T-cell (primary cell): ENCODE measurements around the gene PAX5. TPM values are rescaled to one million over a fixed set of nuclear protein-coding genes. Genes with fewer than 3 reads are reported as not detected.

ENCODE experiments used
- ATAC-seq, 4 experiments: fragments of 200-7000 bp in 3 of 4; fragments of 150-1000 bp in 1 of 4; cut with Tn5 transposase; replicated peaks in 1 of 4; 1 replicate in 3 of 4; 2 replicates in 1 of 4; pipeline ENCODE4 v1.10.0; 2021; ENCODE audit warnings: moderate library complexity in 3 of 4, mild to moderate bottlenecking in 2 of 4, moderate number of reproducible peaks in 1 of 4
- CTCF ChIA-PET, 2 donors: fragments of 300-600 bp; sonication (Branson Sonifier 250); formaldehyde crosslinking; loops; one replicate each; lab custom pipeline; 2022; ENCODE audit warnings: antibody characterized with exemption in 2 of 2; lab: Charles Lee
- POLR2A ChIA-PET, 2 donors: fragments of 300-600 bp; sonication (Branson Sonifier 250); formaldehyde crosslinking; loops; one replicate each; lab custom pipeline; 2022; ENCODE audit warnings: antibody characterized with exemption in 2 of 2; lab: Charles Lee
- DNase-seq, 35 experiments: peaks; one replicate each; pipeline versions ENCODE4 v3.0.0 to v3.0.0-alpha.2; 2013 to 2023
- H3K27ac ChIP-seq: one replicate; pipeline ENCODE4 v1.5.1; 2013; ENCODE audit warnings: low read length
- H3K27me3 ChIP-seq, 2 experiments: replicated peaks in 1 of 2; 1 replicate in 1 of 2; 2 replicates in 1 of 2; pipeline versions ENCODE4 v1.6.1 to v1.7.0; 2013; ENCODE audit warnings: low read length in 1 of 2, mixed read lengths in 1 of 2; ENCODE audit not compliant: control insufficient read depth in 2 of 2, insufficient read depth in 2 of 2; ENCODE audit errors: extremely low read depth in 1 of 2
- H3K36me3 ChIP-seq, 2 donors: 1 replicate in 1 of 2; 2 replicates in 1 of 2; pipeline versions ENCODE4 v1.6.1 to v1.7.0; 2013; ENCODE audit warnings: low read length in 1 of 2; ENCODE audit not compliant: control insufficient read depth in 2 of 2, insufficient read depth in 1 of 2; ENCODE audit errors: extremely low read depth in 1 of 2
- H3K4me1 ChIP-seq, 2 experiments: 1 replicate in 1 of 2; 2 replicates in 1 of 2; pipeline versions ENCODE4 v1.6.1 to v1.7.0; 2013; ENCODE audit warnings: low read length in 2 of 2, mixed read lengths in 1 of 2; ENCODE audit not compliant: insufficient read depth in 2 of 2, control insufficient read depth in 1 of 2; ENCODE audit errors: extremely low read depth in 1 of 2
- H3K4me3 ChIP-seq, 2 donors: 1 replicate in 1 of 2; 2 replicates in 1 of 2; pipeline versions ENCODE4 v1.5.1 to v1.7.0; 2013; ENCODE audit warnings: mild to moderate bottlenecking in 2 of 2, low read length in 1 of 2, moderate library complexity in 1 of 2; ENCODE audit not compliant: control insufficient read depth in 1 of 2; ENCODE audit errors: extremely low read depth in 1 of 2
- H3K9me3 ChIP-seq: 2 replicates; pipeline ENCODE4 v1.7.0; 2013
- H3K27ac Mint-ChIP-seq, 2 donors: one replicate each; pipeline ENCODE4 v1.8.0; 2020 to 2021; ENCODE audit warnings: mild to moderate bottlenecking in 2 of 2, mixed read lengths in 2 of 2
- H3K27me3 Mint-ChIP-seq, 2 donors: one replicate each; pipeline ENCODE4 v1.8.0; 2021 to 2022; ENCODE audit warnings: mixed read lengths in 2 of 2
- H3K36me3 Mint-ChIP-seq: one replicate; pipeline ENCODE4 v1.8.0; 2021; ENCODE audit warnings: mixed read lengths
- H3K4me1 Mint-ChIP-seq, 3 donors: one replicate each; pipeline ENCODE4 v1.8.0; 2020 to 2022; ENCODE audit warnings: mixed read lengths in 3 of 3, mild to moderate bottlenecking in 1 of 3
- H3K4me3 Mint-ChIP-seq, 3 donors: one replicate each; pipeline ENCODE4 v1.8.0; 2020 to 2022; ENCODE audit warnings: mild to moderate bottlenecking in 3 of 3, mixed read lengths in 3 of 3, moderate library complexity in 3 of 3
- H3K9me3 Mint-ChIP-seq, 3 donors: one replicate each; pipeline ENCODE4 v1.8.0; 2020 to 2022; ENCODE audit warnings: mixed read lengths in 3 of 3
- WGBS: methylation state at CpG from one replicate; pipeline ENCODE4 v1.1.5; 2013; ENCODE audit warnings: missing lambda C conversion rate; ENCODE audit not compliant: insufficient coverage; 5-methylcytosine and 5-hydroxymethylcytosine counted together
- total RNA-seq, 35 experiments: library from RNA in 6 of 35; stranded (reverse) in 6 of 35; fragments of 120-200 nt in 1 of 35; gene quantifications; one replicate each; pipeline versions ENCODE4 v1.2.1 to v1.2.4 and lab custom pipeline; 2013 to 2026

Gene PAX5
- total RNA-seq, 5 donors from 2014 or later (not counting 1 experiment from before 2014, with no cell fraction given): 1.7 to 12.4 (median 4.4) TPM

DNA sequence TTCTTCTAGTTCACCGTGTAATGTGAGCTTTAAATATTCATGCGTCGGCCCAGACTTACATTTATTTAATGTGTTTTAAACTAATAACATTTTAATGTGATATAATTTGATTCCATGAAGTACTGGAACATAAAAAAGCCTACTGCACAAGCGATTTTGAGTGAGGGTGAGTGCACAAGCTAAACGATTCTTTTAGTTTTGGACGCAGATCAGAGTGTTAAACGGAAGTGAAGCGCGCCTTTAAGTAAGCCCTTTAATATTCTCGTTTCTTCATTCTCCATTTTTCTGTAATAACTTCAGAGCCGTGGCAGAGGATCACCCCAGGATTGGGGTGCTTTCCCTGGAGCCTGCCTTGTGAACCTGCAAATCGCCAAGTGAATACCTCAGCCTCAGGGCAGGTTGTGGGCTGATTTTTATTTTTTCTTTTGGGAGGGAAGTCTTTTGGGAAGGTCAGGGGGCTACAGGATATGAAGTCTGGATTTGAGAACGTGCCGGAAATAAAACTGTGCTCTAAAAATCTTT, 4.9 kb upstream of the PAX5 start:
- no peaks in the 10 kb centered on the region for H3K9me3 Mint-ChIP-seq
- DNase-seq (no peak), ATAC-seq (no peak)
- CTCF ChIA-PET: interaction anchor here in 1 of 2 donors (0.5 kb wide), 1 partner anchor 42 kb away, joined by 3 read pairs; no protein-coding TSS in a partner anchor
- peaks cover 32 to 38% (median 33%) of the 10 kb centered on the region in 3 donors for H3K4me1 Mint-ChIP-seq
- Histone ChIP-seq H3K4me1 (peaks cover 12 to 43% of the 10 kb centered on the region in 2 experiments), H3K27me3 (peaks cover 14 to 75% of the 10 kb centered on the region in 2 experiments), H3K36me3 (no peaks in the 10 kb centered on the region), H3K27ac (no peak overlapping the region), H3K9me3 (no peaks in the 10 kb centered on the region), H3K4me3 (no peak overlapping the region)
- H3K4me3 Mint-ChIP-seq: peak overlapping the region in 1 of 3 donors; percentile 9
- H3K27ac Mint-ChIP-seq: no peak overlapping the region
- no peaks in the 10 kb centered on the region for H3K36me3 Mint-ChIP-seq
- POLR2A ChIA-PET: no interaction called here
- WGBS: 56% methylated on average over 6 of the region's 14 CpGs
- H3K27me3 Mint-ChIP-seq: peaks cover 71 to 82% of the 10 kb centered on the region in 2 donors

DNA sequence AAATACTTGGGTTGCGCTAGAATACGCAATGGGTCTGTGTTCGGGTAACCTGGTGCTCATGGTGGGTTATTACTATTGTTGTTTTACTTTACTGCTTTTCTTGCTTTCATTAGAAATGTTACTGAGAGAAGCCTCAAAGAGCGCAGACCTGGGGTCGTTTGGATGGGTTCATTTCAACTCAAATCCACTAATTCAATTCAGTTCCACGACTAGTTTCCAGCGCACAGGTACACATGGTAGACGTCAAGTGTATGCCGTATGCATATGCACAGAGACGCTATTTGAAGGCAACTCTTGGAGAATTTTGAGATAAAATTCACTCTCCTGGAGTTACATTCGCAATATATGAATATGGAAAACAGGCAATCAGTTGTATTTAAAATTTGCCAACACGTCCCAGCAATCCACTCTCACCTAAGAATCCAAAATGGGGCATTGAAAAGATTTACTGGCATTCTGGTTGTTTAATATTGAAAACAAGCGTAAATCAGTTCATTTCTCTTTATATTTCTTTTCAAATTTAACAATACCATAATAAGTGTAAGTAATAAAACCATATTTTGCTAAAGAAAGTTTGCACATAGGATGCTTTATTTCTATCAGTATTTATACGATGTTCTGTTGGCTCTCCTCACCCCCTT, 4.4 kb upstream of the PAX5 start:
- DNase-seq (no peak), ATAC-seq (no peak)
- H3K36me3 Mint-ChIP-seq: no peaks in the 10 kb centered on the region
- H3K4me3 ChIP-seq: peak overlapping the region in 1 of 2 donors; percentile 89
- peak overlapping the region in 1 of 2 donors; percentile 60 for H3K27ac Mint-ChIP-seq
- WGBS: 17% methylated on average over 2 of the region's 14 CpGs
- CTCF ChIA-PET: interaction anchor here in 1 of 2 donors (0.5 kb wide), 1 partner anchor 43 kb away, joined by 3 read pairs; no protein-coding TSS in a partner anchor
- H3K27me3 Mint-ChIP-seq: peaks cover 69 to 82% of the 10 kb centered on the region in 2 donors
- POLR2A ChIA-PET: no interaction called here
- H3K27ac ChIP-seq: no peak overlapping the region
- peak overlapping the region; percentile 58 to 86 (median 77) for H3K4me3 Mint-ChIP-seq
- H3K27me3 ChIP-seq: peaks cover 14 to 79% of the 10 kb centered on the region in 2 experiments
- H3K9me3 ChIP-seq: no peaks in the 10 kb centered on the region
- H3K36me3 ChIP-seq: no peaks in the 10 kb centered on the region
- H3K9me3 Mint-ChIP-seq: no peaks in the 10 kb centered on the region
- H3K4me1 ChIP-seq: peaks cover 12 to 48% of the 10 kb centered on the region in 2 experiments
- peaks cover 33 to 42% (median 36%) of the 10 kb centered on the region in 3 donors for H3K4me1 Mint-ChIP-seq

DNA sequence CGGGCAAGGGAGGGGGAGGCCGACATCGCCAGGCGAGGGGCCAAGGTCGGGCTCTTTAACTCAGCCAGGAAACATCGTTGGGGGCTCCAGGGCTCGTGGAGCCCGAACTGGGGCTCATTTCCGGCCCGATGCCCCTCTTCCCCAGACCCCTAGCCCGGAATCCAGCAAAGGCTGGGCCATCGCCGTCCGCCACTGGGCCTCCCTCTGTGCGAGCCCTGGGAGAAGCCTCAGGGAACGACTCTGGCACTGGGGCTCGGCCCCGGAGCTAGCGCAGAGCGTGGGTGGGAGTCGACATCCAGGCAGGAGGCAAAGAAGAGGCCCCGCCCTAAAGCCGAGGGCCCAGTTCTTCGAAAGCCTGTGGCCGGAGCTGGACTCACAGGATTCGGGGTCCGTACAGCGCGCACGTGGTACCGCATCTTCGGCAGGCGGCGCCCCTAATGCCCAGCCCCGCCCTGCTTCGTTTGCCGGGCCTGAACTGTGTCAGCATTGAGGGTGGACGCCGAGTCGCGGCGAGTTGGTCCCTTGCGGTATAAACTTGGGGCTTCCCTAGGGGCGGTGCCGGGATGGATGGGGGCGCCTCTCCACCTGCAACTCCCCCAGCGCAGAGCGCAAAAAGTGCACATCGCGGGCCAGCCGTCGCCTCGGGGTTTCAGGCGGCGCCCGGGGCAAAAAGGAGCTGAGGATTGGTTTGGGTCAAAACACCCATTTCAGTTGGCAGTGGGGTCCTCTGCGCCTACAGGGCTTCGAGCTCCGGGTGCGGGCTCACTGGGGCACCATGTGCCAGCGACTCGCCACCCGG, 3.6 kb upstream of the PAX5 start:
- ChIA-PET POLR2A (interaction anchor here in 1 of 2 donors (0.9 kb wide), 1 partner anchor 84 kb away, joined by 3 read pairs; no protein-coding TSS in a partner anchor), CTCF (interaction anchor here in 1 of 2 donors (1.4 kb wide), 1 partner anchor 11 kb away, joined by 5 read pairs; no protein-coding TSS in a partner anchor)
- H3K4me1 ChIP-seq: peaks cover 12 to 48% of the 10 kb centered on the region in 2 experiments
- H3K27me3 Mint-ChIP-seq: peaks cover 68 to 83% of the 10 kb centered on the region in 2 donors
- no peaks in the 10 kb centered on the region for H3K9me3 Mint-ChIP-seq
- no peaks in the 10 kb centered on the region for H3K9me3 ChIP-seq
- H3K27me3 ChIP-seq: peaks cover 14 to 82% of the 10 kb centered on the region in 2 experiments
- peak overlapping the region; percentile 51 to 89 for H3K4me3 ChIP-seq
- ATAC-seq: peak in 2 of 4 experiments; percentile 4 to 7
- no peak for DNase-seq
- H3K36me3 ChIP-seq: no peaks in the 10 kb centered on the region
- H3K4me3 Mint-ChIP-seq: peak overlapping the region; percentile 77 to 86 (median 83)
- H3K27ac Mint-ChIP-seq: peak overlapping the region in 1 of 2 donors; percentile 79
- peaks cover 33 to 44% (median 36%) of the 10 kb centered on the region in 3 donors for H3K4me1 Mint-ChIP-seq
- no peak overlapping the region for H3K27ac ChIP-seq
- WGBS: 7% methylated on average over 62 of the region's 63 CpGs
- H3K36me3 Mint-ChIP-seq: no peaks in the 10 kb centered on the region

DNA sequence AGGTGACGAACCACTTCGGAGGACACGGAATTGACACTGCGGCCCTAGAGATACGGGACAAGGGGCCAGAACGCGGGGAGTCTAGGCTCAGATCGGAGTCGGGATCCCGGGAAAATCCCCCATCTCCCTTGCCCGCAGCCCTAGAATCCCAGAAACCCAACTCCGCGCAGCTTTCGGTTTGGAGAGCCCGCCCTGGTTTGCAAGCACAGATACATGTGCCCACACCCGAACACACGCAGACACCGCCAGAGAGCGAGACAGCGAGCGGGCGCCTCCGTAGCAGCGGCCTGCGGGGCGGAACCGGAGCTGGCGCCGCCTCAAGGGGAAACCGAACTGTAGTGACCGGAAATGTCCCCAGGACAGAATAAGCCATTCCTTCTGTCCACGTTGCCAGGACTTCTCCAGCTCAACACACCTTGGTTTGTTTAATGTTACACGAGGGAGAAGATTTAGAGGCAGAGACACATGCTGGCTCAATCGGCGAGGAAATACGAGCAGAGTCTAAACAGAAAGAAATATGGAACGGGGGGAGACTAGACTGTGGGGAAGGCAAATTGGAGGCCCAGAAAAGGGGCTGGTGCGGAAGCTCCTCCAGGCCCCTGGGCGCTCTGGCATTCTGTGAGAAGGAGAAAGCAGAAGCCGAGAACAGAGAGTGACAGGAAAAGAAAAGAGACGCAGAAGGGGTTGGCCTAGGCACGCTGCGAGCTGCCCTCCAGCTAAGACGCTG, 2.9 kb upstream of the PAX5 start:
- H3K36me3 Mint-ChIP-seq: no peaks in the 10 kb centered on the region
- H3K27ac Mint-ChIP-seq: peak overlapping the region in 1 of 2 donors; percentile 79
- DNase-seq (peak in 15 of 35 experiments; percentile 18 to 63 (median 36)), ATAC-seq (peak; percentile 64 to 76 (median 68))
- H3K9me3 Mint-ChIP-seq: no peaks in the 10 kb centered on the region
- CTCF ChIA-PET: interaction anchor here in 1 of 2 donors (1.4 kb wide), 1 partner anchor 10 kb away, joined by 5 read pairs; no protein-coding TSS in a partner anchor
- peak overlapping the region; percentile 77 to 86 (median 83) for H3K4me3 Mint-ChIP-seq
- H3K4me3 ChIP-seq: peak overlapping the region; percentile 51 to 89
- 0% methylated on average over 36 of the region's 44 CpGs for WGBS
- peaks cover 68 to 81% of the 10 kb centered on the region in 2 donors for H3K27me3 Mint-ChIP-seq
- peaks cover 12 to 48% of the 10 kb centered on the region in 2 experiments for H3K4me1 ChIP-seq
- no peak overlapping the region for H3K27ac ChIP-seq
- no peaks in the 10 kb centered on the region for H3K36me3 ChIP-seq
- H3K27me3 ChIP-seq: peaks cover 14 to 83% of the 10 kb centered on the region in 2 experiments
- no peaks in the 10 kb centered on the region for H3K9me3 ChIP-seq
- H3K4me1 Mint-ChIP-seq: peaks cover 33 to 44% (median 36%) of the 10 kb centered on the region in 3 donors
- POLR2A ChIA-PET: interaction anchor here in 1 of 2 donors (0.9 kb wide), 1 partner anchor 84 kb away, joined by 3 read pairs; no protein-coding TSS in a partner anchor

DNA sequence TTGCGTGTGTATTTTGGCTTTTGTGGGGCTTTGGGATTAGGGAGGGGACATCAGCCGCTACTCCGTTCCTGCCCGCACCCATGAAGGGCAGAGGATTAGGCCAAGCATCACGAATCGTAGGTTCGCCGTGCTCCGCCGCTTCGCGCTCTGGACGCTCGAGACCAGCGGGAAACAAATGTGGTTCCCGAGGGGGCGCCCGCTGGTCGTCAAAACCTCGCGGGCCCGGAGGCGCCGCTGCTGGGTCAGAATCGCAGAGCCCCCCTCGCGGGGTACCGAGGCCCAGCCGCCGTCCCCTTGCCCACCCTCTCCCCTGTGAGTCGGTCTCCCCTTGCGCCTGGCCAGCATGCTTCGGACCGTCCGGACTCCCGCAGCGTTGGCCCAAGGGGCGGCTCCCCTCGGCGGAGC, 2.3 kb upstream of the PAX5 start:
- peaks cover 12 to 48% of the 10 kb centered on the region in 2 experiments for H3K4me1 ChIP-seq
- Mint-ChIP-seq H3K27me3 (peaks cover 70 to 82% of the 10 kb centered on the region in 2 donors), H3K36me3 (no peaks in the 10 kb centered on the region), H3K9me3 (no peaks in the 10 kb centered on the region), H3K4me3 (peak overlapping the region; percentile 77 to 86 (median 83)), H3K4me1 (peaks cover 33 to 44% (median 36%) of the 10 kb centered on the region in 3 donors), H3K27ac (peak overlapping the region in 1 of 2 donors; percentile 71)
- H3K27ac ChIP-seq: no peak overlapping the region
- H3K27me3 ChIP-seq: peaks cover 18 to 87% of the 10 kb centered on the region in 2 experiments
- ATAC-seq (no peak), DNase-seq (no peak)
- ChIA-PET CTCF (interaction anchor here in 1 of 2 donors (1.4 kb wide), 1 partner anchor 10 kb away, joined by 5 read pairs; no protein-coding TSS in a partner anchor), POLR2A (interaction anchor here in 1 of 2 donors (0.9 kb wide), 1 partner anchor 85 kb away, joined by 3 read pairs; no protein-coding TSS in a partner anchor)
- H3K36me3 ChIP-seq: no peaks in the 10 kb centered on the region
- no peaks in the 10 kb centered on the region for H3K9me3 ChIP-seq
- 2% methylated on average over 39 of the region's 40 CpGs for WGBS
- peak overlapping the region; percentile 51 to 89 for H3K4me3 ChIP-seq
